GM13976 (cell line): Measurements from ENCODE around the gene LIMS2.

ENCODE experiments used
- DNase-seq: peaks from one replicate; pipeline ENCODE4 v3.0.0; 2012; ENCODE audit warnings: low spot score
- CTCF ChIP-seq: IDR thresholded peaks from 2 replicates; pipeline ENCODE4 v1.5.1; 2012; ENCODE audit warnings: borderline replicate concordance, mild to moderate bottlenecking; ENCODE audit not compliant: insufficient read depth; ENCODE audit errors: extremely low read depth, missing control alignments, control extremely low read depth
- in situ Hi-C: fragments of 300-500 bp; cut with MboI; formaldehyde crosslinking; loops from one replicate; pipeline ENCODE4 v1.12.0; 2022; ENCODE audit warnings: low sequenced_read_pairs, mixed read lengths, inconsistent platforms; ENCODE audit not compliant: unreplicated experiment

Gene LIMS2

GRCh38 chr2:127705391-127706065 lies 30.2 kb upstream of the LIMS2 start:
- in situ Hi-C loops = no loop called here

GRCh38 chr2:127704641-127705390 lies 29.5 kb upstream of the LIMS2 start:
- in situ Hi-C loops = no loop called here
- DNase-seq = no peak
- no peak for TF ChIP-seq CTCF

More at GRCh38 chr2:127705391-127706065, 30.2 kb upstream of the LIMS2 start:
- DNase-seq = no peak
- no peak for TF ChIP-seq CTCF

GRCh38 chr2:127703282-127703681 lies 28.0 kb upstream of the LIMS2 start:
- no peak for TF ChIP-seq CTCF
- in situ Hi-C loops = no loop called here
- DNase-seq = no peak

GRCh38 chr2:127702395-127703009 lies 27.2 kb upstream of the LIMS2 start:
- in situ Hi-C loops = no loop called here
- no peak for TF ChIP-seq CTCF
- no peak for DNase-seq

- peak; percentile 81 for DNase-seq
- TF ChIP-seq CTCF = no peak
- in situ Hi-C loops = no loop called here
Measured at GRCh38 chr2:127701651-127702394, 26.5 kb upstream of the LIMS2 start.

- in situ Hi-C loops = no loop called here
Measured at GRCh38 chr2:127701193-127701650, 25.9 kb upstream of the LIMS2 start, which contains the start of gene SFT2D3. TSS of gene SFT2D3 (plus strand) at chr2:127701497. CDS start at chr2:127701529, 32 bp downstream.

More at GRCh38 chr2:127701193-127701650, 25.9 kb upstream of the LIMS2 start, which contains the start of gene SFT2D3:
- peak; percentile 96 for DNase-seq
- no peak for TF ChIP-seq CTCF
